SHP77 treated with DMSO at 0.1 percent for 48 hours (cell line): Measurements from ENCODE around the gene BZW2.
"Not testable (repeated sequence)": the region's sequence is repeated elsewhere in the genome, so short reads cannot be mapped to it uniquely, and the experiment has no call there.

Experiments used
- DNase-seq: peaks from one replicate; lab custom pipeline; 2025; lab: John Stamatoyannopoulos, UW

Gene BZW2

GRCh38 chr7:16644636-16645592 lies 1.1 kb upstream of the BZW2 start:
- no peak for DNase-seq

- no peak for DNase-seq
Observed at GRCh38 chr7:16646472-16647072, 591 bp downstream of the BZW2 start.

- DNase-seq: peak; percentile 20
Observed at GRCh38 chr7:16647435-16647960, 1.5 kb downstream of the BZW2 start.

GRCh38 chr7:16648551-16648950 lies 2.6 kb downstream of the BZW2 start:
- DNase-seq: no peak

- no peak for DNase-seq
Observed at GRCh38 chr7:16649196-16649595, 3.2 kb downstream of the BZW2 start.

- no peak for DNase-seq
Observed at GRCh38 chr7:16650266-16650665, 4.3 kb downstream of the BZW2 start.

- DNase-seq: no peak
Observed at GRCh38 chr7:16651396-16652239, 5.6 kb downstream of the BZW2 start.

GRCh38 chr7:16652240-16652583 lies 6.2 kb downstream of the BZW2 start:
- no peak for DNase-seq

GRCh38 chr7:16652888-16653287 lies 6.9 kb downstream of the BZW2 start:
- DNase-seq: peak; percentile 79

- DNase-seq: no peak
Observed at GRCh38 chr7:16655394-16655793, 9.4 kb downstream of the BZW2 start.

GRCh38 chr7:16656141-16656540 lies 10.2 kb downstream of the BZW2 start:
- no peak for DNase-seq

GRCh38 chr7:16657656-16658279 lies 11.8 kb downstream of the BZW2 start:
- no peak for DNase-seq

- not testable (repeated sequence) for DNase-seq
Observed at GRCh38 chr7:16659854-16660497, 14.0 kb downstream of the BZW2 start.

GRCh38 chr7:16660702-16661464 lies 14.9 kb downstream of the BZW2 start:
- no peak for DNase-seq

- DNase-seq: no peak
Observed at GRCh38 chr7:16661924-16662323, 15.9 kb downstream of the BZW2 start.

- DNase-seq: no peak
Observed at GRCh38 chr7:16667355-16667754, 21.4 kb downstream of the BZW2 start.

GRCh38 chr7:16668049-16668858 lies 22.3 kb downstream of the BZW2 start:
- no peak for DNase-seq

GRCh38 chr7:16668978-16669377 lies 23.0 kb downstream of the BZW2 start:
- DNase-seq: no peak

- no peak for DNase-seq
Observed at GRCh38 chr7:16669581-16669980, 23.6 kb downstream of the BZW2 start.

GRCh38 chr7:16670021-16670420 lies 24.0 kb downstream of the BZW2 start:
- no peak for DNase-seq
